NB4 (cell line): ENCODE results near the gene IL17RE.
A peak's percentile ranks its signal among the peaks of the same experiment; 100 is the strongest.

Source experiments
- DNase-seq: peaks from one replicate; pipeline ENCODE4 v3.0.0; 2010; ENCODE audit warnings: low read depth
- H3K4me3 ChIP-seq: one replicate; pipeline ENCODE4 v1.5.1; 2011; ENCODE audit warnings: mild to moderate bottlenecking, low read depth, low read length, moderate library complexity
- CTCF ChIP-seq: IDR thresholded peaks from one replicate; pipeline ENCODE4 v1.5.1; 2012; ENCODE audit warnings: low read depth, low read length
- MAX ChIP-seq: IDR thresholded peaks from 2 replicates; pipeline ENCODE4 v1.6.1; 2011; ENCODE audit warnings: low read depth, low read length
- MYC ChIP-seq: IDR thresholded peaks from 2 replicates; pipeline ENCODE4 v1.6.1; 2011; ENCODE audit warnings: low read depth, low read length
- POLR2A ChIP-seq: IDR thresholded peaks from 2 replicates; pipeline ENCODE4 v1.6.1; 2011; ENCODE audit warnings: mild to moderate bottlenecking; ENCODE audit not compliant: insufficient read length; ENCODE audit errors: extremely low read depth

IL17RE gene

GRCh38 chr3:9951598-9951961 is 48.9 kb downstream of the IL17RE start:
- H3K4me3 ChIP-seq = no peak overlapping the region
- DNase-seq = no peak

GRCh38 chr3:9951962-9952805 is 49.5 kb downstream of the IL17RE start, which contains the start of gene PRRT3:
PRRT3 (minus strand) TSS chr3:9952408; CDS start chr3:9950115, 2,293 bp downstream.
- TF ChIP-seq CTCF = no peak
- H3K4me3 ChIP-seq = no peak within 1 kb of the TSS
- peak; percentile 39 for DNase-seq

More at GRCh38 chr3:9951598-9951961, 48.9 kb downstream of the IL17RE start:
- TF ChIP-seq POLR2A (no peak), MAX (no peak), CTCF (no peak), MYC (no peak)

- H3K4me3 ChIP-seq = no peak overlapping the region
- no peak for DNase-seq
- TF ChIP-seq POLR2A = no peak
- no peak for TF ChIP-seq MAX
- no peak for TF ChIP-seq MYC
- no peak for TF ChIP-seq CTCF
Observed at GRCh38 chr3:9955067-9955502, 52.4 kb downstream of the IL17RE start.

- no peak for DNase-seq
- TF ChIP-seq CTCF (no peak), MAX (no peak), POLR2A (no peak), MYC (no peak)
- no peak overlapping the region for H3K4me3 ChIP-seq
Observed at GRCh38 chr3:9955611-9956352, 53.1 kb downstream of the IL17RE start.

GRCh38 chr3:9957214-9957613 is 54.6 kb downstream of the IL17RE start:
- no peak overlapping the region for H3K4me3 ChIP-seq
- DNase-seq = peak; percentile 53
- TF ChIP-seq POLR2A (no peak), MAX (peak; percentile 63), MYC (no peak), CTCF (peak; percentile 13)
